ENCODE measurements around the gene TOP3A.
"Not testable (repeated sequence)": the region's sequence is repeated elsewhere in the genome, so short reads cannot be mapped to it uniquely, and the experiment has no call there.

TOP3A gene

GRCh38 chr17:18324140-18325050, 9.6 kb upstream of the TOP3A start:
- no peak for DNase-seq

GRCh38 chr17:18323507-18324139, 8.8 kb upstream of the TOP3A start:
- DNase-seq = no peak

- DNase-seq = no peak
These were observed 8.2 kb upstream of the TOP3A start for GRCh38 chr17:18323007-18323406.

- DNase-seq = no peak
These were observed 7.7 kb upstream of the TOP3A start for GRCh38 chr17:18322522-18322921.

GRCh38 chr17:18321309-18321708, 6.5 kb upstream of the TOP3A start:
- no peak for DNase-seq

DNA sequence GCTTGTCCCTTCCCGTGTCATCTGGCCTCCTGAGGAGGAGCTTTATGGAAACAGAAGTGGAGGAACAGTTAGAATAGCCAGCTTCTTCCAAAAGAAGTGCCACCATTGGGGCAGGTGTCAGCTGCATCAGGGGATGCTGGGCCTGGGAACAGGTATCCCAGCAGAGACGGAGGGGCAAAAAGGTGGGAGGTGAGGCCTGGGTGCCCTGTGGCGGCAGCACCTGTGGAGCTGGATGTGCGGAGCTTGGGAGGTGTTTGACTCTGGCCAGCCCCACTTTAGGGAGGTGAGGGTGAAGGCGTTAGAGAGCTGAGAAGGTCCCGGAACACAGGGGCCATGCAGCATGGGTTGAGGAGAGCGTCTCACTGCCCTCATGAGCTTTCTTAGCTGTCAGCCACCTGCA, 5.5 kb upstream of the TOP3A start:
- DNase-seq = no peak

GRCh38 chr17:18319604-18320256, 4.9 kb upstream of the TOP3A start:
- DNase-seq = no peak

DNA sequence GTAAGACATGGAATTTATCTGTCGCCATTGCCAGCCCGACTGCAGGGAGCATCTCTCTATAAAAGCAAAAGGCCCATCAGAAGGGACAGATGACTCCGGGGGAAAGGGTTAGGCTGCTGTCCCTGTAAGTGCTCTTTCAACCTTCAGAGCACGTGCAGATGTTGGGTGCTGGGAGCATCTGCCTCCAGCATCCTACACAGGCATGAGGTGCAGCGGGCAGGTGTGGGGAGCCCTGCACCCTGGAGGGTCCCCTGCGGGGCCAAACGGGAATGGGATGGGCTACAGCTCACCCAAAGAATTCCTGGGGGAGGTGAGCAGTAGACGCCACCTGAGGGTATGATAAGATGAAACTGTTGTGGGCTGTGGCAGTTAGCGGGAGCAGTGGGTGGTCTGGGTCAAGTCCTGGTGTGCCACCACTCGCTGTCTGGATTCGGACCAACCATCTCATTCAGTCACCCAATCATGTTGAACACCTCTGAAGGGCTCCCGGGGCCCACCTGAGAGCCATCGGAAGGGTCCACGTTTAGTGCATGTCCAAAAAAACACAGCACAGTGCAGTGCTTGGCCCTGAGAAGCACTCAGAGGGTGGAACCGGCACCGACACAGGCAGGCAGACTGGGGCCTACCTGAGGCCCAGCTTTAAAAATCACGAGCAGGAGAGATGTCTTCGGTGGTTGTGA, 4.1 kb upstream of the TOP3A start:
- no peak for DNase-seq

DNA sequence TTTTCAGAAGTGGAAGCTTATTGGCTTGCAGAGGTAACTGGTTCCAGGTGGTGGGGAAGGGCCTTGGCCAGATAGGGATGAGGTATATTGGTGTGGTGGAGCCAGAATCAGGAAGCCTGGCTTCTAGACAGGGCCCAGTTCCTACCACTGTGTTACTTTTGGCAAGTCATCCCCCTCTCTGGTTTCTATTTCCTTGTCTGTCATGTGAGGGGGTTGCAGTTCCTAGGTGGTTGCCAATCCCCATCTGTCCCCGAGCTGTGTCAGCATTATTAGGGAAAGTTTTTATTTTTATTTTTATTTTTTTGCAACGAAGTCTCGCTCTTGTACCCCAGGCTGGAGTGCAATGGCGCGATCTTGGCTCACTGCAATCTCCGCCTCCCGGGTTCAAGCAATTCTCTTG, 3.3 kb upstream of the TOP3A start:
- no peak for DNase-seq

DNA sequence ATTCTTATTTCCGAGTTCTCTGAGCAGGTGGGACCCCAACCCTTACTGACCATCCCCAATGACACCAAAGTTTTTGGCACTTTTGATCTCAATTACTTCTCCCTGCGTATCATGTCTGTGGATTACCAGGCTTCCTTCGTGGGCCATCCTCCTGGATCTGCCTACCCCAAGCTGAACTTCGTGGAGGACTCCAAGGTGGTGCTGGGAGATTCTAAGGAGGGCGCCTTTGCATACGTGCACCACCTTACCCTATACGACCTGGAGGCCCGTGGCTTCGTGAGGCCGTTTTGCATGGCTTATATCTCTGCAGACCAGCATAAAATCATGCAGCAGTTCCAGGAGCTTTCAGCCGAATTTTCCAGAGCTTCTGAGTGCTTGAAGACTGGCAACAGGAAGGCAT, 1.2 kb upstream of the TOP3A start:
- DNase-seq = no peak

GRCh38 chr17:18315562-18315922, 748 bp upstream of the TOP3A start:
- no peak for DNase-seq

DNA sequence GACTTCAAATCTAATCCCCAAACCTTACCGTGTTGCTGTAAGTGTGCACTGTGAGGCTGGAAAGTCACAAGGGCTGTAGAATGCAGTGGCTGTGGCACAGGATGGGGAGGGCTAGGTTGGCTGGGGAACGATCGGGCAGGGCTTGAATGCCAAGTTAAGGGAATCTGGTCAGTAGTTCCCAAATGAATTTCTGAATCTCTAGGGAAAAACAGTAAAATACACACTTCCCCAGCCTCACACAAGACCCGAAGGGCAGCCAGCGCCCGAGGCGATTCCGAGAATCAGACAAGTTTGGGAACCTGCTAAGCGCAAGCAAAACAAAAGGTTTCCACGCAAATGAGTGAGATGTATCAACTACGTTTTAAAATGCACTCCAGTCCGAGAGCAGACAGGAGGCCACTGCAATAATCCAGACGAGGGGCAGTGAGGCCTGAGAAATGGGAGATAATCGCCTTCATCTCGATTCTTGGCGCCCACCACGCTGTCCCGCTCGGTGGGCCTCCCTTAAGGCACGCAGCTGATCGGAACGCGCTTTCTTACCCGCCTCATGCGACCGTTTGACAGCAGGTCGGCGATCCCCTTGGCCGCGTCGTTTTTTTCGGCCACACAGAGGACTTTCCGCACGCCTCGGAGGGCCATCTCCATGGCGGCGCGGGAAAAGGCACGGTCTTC, 599 bp downstream of the TOP3A start:
- no peak for DNase-seq

- DNase-seq = no peak
These were observed 5.6 kb downstream of the TOP3A start for GRCh38 chr17:18309202-18309601.

DNA sequence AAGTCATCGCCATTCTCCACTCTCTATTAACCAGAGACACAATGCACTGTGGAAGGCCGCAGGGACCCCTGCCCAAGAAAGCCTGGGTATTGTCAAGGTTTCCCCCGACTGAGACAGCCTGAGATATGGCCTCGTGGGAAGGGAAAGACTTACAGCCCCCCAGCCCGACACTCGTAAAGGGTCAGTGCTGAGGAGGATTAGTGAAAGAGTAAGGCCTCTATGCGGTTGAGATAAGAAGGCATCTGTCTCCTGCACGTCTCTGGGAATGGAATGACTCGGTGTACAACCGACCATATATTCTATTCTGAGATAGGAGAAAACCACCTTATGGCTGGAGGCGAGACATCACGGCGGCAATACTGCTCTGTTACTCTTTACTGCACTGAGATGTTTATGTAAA, 11.6 kb downstream of the TOP3A start:
- not testable (repeated sequence) for DNase-seq

DNA sequence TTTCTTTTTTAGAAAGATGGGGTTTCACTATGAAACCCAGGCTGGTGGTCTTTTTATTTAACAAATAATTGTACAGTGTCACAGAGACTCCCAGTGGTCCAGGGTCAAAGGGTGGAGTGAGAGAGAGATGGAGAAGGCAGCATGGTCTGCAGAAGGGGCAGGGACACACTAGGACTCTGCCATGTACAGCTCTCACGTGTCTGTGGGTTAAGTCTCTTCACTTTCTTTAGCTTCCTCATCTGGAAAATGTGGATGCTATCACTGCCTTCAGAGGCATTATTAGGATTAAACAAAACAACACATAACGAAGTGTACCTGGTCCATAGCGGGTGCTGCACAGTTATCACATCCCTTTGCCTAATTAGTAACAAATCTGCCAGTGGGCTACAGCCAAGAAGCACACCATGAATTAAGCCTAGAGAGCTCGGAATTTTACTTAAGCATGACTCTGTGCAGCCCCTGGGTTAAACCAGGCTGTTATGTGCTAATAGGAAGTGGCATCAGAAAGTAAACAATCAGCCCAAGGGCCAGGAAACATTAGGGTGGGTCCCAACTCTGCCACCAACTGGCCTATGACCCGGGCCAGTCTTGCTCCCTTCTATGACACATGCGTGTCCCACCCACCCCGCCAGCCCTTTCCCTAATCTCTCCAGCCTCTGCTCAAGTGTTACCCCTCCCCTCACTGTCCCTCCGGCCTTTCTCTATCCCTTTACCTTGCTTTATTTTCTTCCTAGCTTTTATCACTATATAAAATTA, 13.9 kb downstream of the TOP3A start:
- no peak for DNase-seq

DNA sequence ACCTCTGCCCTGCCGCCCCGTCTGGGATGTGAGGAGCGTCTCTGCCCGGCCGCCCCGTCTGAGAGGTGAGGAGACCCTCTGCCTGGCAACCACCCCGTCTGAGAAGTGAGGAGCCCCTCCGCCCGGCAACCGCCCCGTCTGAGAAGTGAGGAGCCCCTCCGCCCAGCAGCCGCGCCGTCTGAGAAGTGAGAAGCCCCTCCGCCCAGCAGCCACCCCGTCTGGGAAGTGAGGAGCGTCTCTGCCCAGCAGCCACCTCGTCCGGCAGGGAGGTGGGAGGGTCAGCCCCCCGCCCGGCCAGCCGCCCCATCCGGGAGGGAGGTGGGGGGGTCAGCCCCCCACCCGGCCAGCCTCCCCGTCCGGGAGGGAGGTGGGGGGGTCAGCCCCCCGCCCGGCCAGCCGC, 16.7 kb downstream of the TOP3A start:
- DNase-seq = not testable (repeated sequence)

DNA sequence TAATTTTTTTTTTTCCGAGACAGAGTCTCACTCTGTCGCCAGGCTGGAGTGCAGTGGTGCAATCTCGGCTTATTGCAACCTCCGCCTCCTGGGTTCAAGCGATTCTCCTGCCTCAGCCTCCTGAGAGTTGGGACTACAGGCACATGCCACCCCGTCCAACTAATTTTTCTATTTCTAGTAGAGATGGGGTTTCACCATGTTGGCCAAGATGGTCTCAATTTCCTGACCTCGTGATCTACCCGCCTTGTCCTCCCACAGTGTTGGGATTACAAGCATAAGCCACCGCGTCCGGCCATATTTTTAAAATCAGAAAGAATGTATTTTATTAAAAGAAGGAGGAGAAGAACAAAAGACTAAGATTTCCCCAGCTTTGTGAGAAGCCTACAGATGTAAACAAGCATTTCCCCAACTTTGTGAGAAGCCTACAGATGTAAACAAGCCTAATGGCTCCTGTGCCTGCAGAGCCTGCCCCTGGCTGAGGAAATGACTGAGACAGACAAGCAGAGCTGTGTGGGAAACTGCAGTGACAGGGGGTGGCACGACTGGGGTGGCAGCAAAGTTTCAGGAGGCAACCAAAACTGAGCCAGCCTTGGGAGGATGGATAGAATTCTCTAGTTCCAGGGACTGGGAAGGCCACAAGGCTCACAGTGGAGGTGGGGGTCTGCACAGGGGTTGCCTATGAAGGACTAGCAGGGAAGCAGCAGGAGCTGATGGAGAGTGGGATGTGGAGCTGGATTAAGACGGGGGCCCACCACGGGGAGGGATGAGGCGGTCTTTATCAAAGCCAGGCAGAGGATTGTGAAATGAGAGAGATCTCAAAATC, 22.9 kb downstream of the TOP3A start:
- no peak for DNase-seq

GRCh38 chr17:18285296-18285695, 29.5 kb downstream of the TOP3A start:
- DNase-seq = no peak

DNA sequence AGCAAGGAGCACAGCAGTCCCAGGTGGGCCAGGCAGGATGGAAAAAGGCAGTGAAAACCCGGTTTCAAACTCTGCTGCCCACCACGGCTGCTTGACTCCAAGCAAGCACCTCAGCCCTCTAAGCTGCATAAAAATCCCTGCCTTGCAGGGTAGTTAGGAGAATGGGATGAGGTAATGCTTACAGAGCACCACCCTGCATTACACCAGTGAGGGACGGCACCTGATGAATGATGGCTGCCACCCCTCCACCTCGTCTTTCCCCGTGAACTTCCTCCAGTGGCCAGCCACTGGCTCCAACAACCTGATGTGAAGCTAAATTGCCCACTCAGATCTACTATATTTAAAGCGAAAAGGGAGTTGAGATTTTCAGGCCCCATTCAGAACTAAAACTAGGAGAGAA, 33.0 kb downstream of the TOP3A start:
- no peak for DNase-seq

GRCh38 chr17:18280766-18281371, 33.9 kb downstream of the TOP3A start:
- DNase-seq = no peak

DNA sequence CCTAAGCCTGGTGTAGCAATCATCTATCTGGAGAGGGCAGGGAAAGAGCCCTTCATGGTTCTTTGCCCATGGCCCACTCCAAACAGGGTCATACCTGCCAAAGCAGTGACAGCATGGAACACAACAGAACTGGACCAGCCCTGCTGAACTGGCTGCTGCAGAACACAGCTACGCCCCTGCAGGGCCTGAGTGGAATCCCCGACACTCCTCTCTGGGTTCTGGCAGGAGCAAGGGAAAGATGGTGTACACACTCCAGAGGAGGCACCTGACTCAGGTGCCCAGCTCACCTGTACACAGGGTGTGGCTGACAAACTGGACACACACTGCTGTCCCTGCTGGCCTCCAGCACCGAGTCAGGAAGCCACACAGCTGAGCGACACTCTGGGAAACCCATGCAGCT, 34.5 kb downstream of the TOP3A start:
- no peak for DNase-seq
